HepG2 (cell line): Measurements from ENCODE around the gene RANBP3. TPM values are rescaled to one million over a fixed set of nuclear protein-coding genes. Genes with fewer than 3 reads are reported as not detected.

Experiments
- ADNP ChIP-seq: sonication (generic); formaldehyde crosslinking; IDR thresholded peaks from 2 replicates; pipeline ENCODE4 v1.4.0; 2020; ENCODE audit warnings: missing genetic modification reagents
- NFE2L1 ChIP-seq: sonication (generic); formaldehyde crosslinking; IDR thresholded peaks from 2 replicates; pipeline ENCODE4 v1.4.0; 2020; ENCODE audit warnings: missing genetic modification reagents, mild to moderate bottlenecking, borderline replicate concordance
- NFE2L2 ChIP-seq: fragments of 150-350 bp; IDR thresholded peaks from 2 replicates; pipeline ENCODE4 v1.6.1; 2014; ENCODE audit warnings: low read length
- RFX1 ChIP-seq: fragments of 450-650 bp; IDR thresholded peaks from 2 replicates; pipeline ENCODE4 v1.6.1; 2017
- SKI ChIP-seq: fragments of 450-650 bp; IDR thresholded peaks from one replicate; pipeline ENCODE4 v1.6.1; 2018; ENCODE audit warnings: mild to moderate bottlenecking; ENCODE audit not compliant: partially characterized antibody
- TAF15 ChIP-seq: fragments of 200-400 bp; formaldehyde crosslinking; IDR thresholded peaks from one replicate; pipeline ENCODE4 v1.6.1; 2018; ENCODE audit warnings: mild to moderate bottlenecking, low read depth, low read length; ENCODE audit not compliant: poor library complexity, severe bottlenecking
- TMF1 ChIP-seq: sonication (generic); formaldehyde crosslinking; IDR thresholded peaks from 2 replicates; pipeline ENCODE4 v1.8.1; 2022; ENCODE audit warnings: low read depth, missing genetic modification reagents
- ZFP36L1 ChIP-seq: sonication (generic); formaldehyde crosslinking; IDR thresholded peaks from 2 replicates; pipeline ENCODE4 v1.8.0; 2022; ENCODE audit warnings: mild to moderate bottlenecking, missing genetic modification reagents, moderate library complexity
- ZFP36L2 ChIP-seq: sonication (generic); formaldehyde crosslinking; IDR thresholded peaks from 2 replicates; pipeline ENCODE4 v1.4.0; 2020; ENCODE audit warnings: missing genetic modification reagents
- ZKSCAN1 ChIP-seq: fragments of 150-350 bp; IDR thresholded peaks from 2 replicates; pipeline ENCODE4 v1.6.1; 2014; ENCODE audit warnings: low read length
- ZNF12 ChIP-seq: sonication (generic); formaldehyde crosslinking; IDR thresholded peaks from 2 replicates; pipeline ENCODE4 v1.5.0; 2020; ENCODE audit warnings: missing genetic modification reagents
- ZNF235 ChIP-seq: sonication (generic); formaldehyde crosslinking; IDR thresholded peaks from 2 replicates; pipeline ENCODE4 v1.8.1; 2023; ENCODE audit warnings: mild to moderate bottlenecking, missing genetic modification reagents, borderline replicate concordance
- ZNF256 ChIP-seq: sonication (generic); formaldehyde crosslinking; conservative IDR thresholded peaks from 2 replicates; pipeline ENCODE4 v1.4.0; 2020; ENCODE audit warnings: missing genetic modification reagents
- ZNF343 ChIP-seq: sonication (generic); formaldehyde crosslinking; IDR thresholded peaks from 2 replicates; pipeline ENCODE4 v1.4.0; 2020; ENCODE audit warnings: mild to moderate bottlenecking, missing genetic modification reagents
- ZNF660 ChIP-seq: sonication (generic); formaldehyde crosslinking; IDR thresholded peaks from 2 replicates; pipeline ENCODE4 v1.5.1; 2020; ENCODE audit warnings: mild to moderate bottlenecking, low read depth, missing genetic modification reagents, borderline replicate concordance
- ZNF766 ChIP-seq: sonication (generic); formaldehyde crosslinking; IDR thresholded peaks from 2 replicates; pipeline ENCODE4 v1.5.0; 2020; ENCODE audit warnings: missing genetic modification reagents, borderline replicate concordance
- polyA plus RNA-seq, 8 experiments: library from polyadenylated mRNA; depleted of rRNA in 3 of 8; stranded (reverse) in 7 of 8; unstranded in 1 of 8; fragments of >200 nt; fragmentation: Illumina TruSeq in 4 of 8; extraction: Trizol in 4 of 8; gene quantifications; 2 replicates each; pipeline versions ENCODE4 v1.2.1 to v1.2.3, GENCODE V29; 2011 to 2016; ENCODE audit warnings: low read depth in 4 of 8, missing spikeins in 1 of 8, mixed read lengths in 1 of 8; ENCODE audit not compliant: insufficient read depth in 1 of 8
- total RNA-seq, 5 experiments: library from RNA; depleted of rRNA; stranded (reverse); fragments of >200 nt; fragmentation: Illumina TruSeq; extraction: Trizol; gene quantifications; 2 replicates each; pipeline ENCODE4 v1.2.3, GENCODE V29; 2016; ENCODE audit warnings: low read depth in 1 of 5
- TF ChIP-seq, protein P1 (sequence below): sonication (generic); IDR thresholded peaks from 2 replicates; pipeline ENCODE4 v1.6.1; 2016; ENCODE audit warnings: low read depth, borderline replicate concordance
- TF ChIP-seq, protein P2 (sequence below): sonication (generic); formaldehyde crosslinking; conservative IDR thresholded peaks from 2 replicates; pipeline ENCODE4 v1.4.0; 2020; ENCODE audit warnings: mild to moderate bottlenecking, missing genetic modification reagents, moderate library complexity
- TF ChIP-seq, protein P3 (sequence below), 2 experiments: fragments of 450-650 bp in 1 of 2; sonication (generic) in 1 of 2; formaldehyde crosslinking; IDR thresholded peaks; 2 replicates each; pipeline versions ENCODE4 v1.5.0 to v1.8.0; 2020 to 2022; ENCODE audit warnings: mild to moderate bottlenecking in 1 of 2, missing genetic modification reagents in 1 of 2
- TF ChIP-seq, protein P4 (sequence below): fragments of 450-650 bp; IDR thresholded peaks from 2 replicates; pipeline ENCODE4 v1.6.1; 2017; ENCODE audit warnings: mild to moderate bottlenecking
- TF ChIP-seq, protein P5 (sequence below): sonication (generic); formaldehyde crosslinking; IDR thresholded peaks from 2 replicates; pipeline ENCODE4 v1.5.0; 2020; ENCODE audit warnings: missing genetic modification reagents

Gene RANBP3
- total and polyA plus RNA-seq, 2 of the 13 experiments (the other 11 are each of a cell fraction or from before 2014, with no cell fraction given), result 39.5 to 149 TPM

GRCh38 chr19:5903624-5904351 lies 74.2 kb downstream of the RANBP3 start, which contains the start of gene NDUFA11 (continued):
- TF ChIP-seq TAF15, result no peak
- TF ChIP-seq, protein P1, sequence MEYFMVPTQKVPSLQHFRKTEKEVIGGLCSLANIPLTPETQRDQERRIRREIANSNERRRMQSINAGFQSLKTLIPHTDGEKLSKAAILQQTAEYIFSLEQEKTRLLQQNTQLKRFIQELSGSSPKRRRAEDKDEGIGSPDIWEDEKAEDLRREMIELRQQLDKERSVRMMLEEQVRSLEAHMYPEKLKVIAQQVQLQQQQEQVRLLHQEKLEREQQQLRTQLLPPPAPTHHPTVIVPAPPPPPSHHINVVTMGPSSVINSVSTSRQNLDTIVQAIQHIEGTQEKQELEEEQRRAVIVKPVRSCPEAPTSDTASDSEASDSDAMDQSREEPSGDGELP, result peak; percentile 71; the same call in 1 of the 2 replicates
- peak; percentile 90 for TF ChIP-seq ZKSCAN1
- no peak for TF ChIP-seq NFE2L2
- TF ChIP-seq, protein P2, sequence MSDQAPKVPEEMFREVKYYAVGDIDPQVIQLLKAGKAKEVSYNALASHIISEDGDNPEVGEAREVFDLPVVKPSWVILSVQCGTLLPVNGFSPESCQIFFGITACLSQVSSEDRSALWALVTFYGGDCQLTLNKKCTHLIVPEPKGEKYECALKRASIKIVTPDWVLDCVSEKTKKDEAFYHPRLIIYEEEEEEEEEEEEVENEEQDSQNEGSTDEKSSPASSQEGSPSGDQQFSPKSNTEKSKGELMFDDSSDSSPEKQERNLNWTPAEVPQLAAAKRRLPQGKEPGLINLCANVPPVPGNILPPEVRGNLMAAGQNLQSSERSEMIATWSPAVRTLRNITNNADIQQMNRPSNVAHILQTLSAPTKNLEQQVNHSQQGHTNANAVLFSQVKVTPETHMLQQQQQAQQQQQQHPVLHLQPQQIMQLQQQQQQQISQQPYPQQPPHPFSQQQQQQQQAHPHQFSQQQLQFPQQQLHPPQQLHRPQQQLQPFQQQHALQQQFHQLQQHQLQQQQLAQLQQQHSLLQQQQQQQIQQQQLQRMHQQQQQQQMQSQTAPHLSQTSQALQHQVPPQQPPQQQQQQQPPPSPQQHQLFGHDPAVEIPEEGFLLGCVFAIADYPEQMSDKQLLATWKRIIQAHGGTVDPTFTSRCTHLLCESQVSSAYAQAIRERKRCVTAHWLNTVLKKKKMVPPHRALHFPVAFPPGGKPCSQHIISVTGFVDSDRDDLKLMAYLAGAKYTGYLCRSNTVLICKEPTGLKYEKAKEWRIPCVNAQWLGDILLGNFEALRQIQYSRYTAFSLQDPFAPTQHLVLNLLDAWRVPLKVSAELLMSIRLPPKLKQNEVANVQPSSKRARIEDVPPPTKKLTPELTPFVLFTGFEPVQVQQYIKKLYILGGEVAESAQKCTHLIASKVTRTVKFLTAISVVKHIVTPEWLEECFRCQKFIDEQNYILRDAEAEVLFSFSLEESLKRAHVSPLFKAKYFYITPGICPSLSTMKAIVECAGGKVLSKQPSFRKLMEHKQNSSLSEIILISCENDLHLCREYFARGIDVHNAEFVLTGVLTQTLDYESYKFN (CRISPR knock-in tag), result peak; percentile 67
- peak; percentile 43 for TF ChIP-seq SKI
- no peak for TF ChIP-seq ZFP36L2 (CRISPR knock-in tag)
- TF ChIP-seq, protein P3, sequence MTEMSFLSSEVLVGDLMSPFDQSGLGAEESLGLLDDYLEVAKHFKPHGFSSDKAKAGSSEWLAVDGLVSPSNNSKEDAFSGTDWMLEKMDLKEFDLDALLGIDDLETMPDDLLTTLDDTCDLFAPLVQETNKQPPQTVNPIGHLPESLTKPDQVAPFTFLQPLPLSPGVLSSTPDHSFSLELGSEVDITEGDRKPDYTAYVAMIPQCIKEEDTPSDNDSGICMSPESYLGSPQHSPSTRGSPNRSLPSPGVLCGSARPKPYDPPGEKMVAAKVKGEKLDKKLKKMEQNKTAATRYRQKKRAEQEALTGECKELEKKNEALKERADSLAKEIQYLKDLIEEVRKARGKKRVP (CRISPR knock-in tag; IDR thresholded peaks at IDR 0.05), result peak in 1 of 2 experiments; percentile 91; a peak in 2 of 4 replicates
- TF ChIP-seq, protein P4, sequence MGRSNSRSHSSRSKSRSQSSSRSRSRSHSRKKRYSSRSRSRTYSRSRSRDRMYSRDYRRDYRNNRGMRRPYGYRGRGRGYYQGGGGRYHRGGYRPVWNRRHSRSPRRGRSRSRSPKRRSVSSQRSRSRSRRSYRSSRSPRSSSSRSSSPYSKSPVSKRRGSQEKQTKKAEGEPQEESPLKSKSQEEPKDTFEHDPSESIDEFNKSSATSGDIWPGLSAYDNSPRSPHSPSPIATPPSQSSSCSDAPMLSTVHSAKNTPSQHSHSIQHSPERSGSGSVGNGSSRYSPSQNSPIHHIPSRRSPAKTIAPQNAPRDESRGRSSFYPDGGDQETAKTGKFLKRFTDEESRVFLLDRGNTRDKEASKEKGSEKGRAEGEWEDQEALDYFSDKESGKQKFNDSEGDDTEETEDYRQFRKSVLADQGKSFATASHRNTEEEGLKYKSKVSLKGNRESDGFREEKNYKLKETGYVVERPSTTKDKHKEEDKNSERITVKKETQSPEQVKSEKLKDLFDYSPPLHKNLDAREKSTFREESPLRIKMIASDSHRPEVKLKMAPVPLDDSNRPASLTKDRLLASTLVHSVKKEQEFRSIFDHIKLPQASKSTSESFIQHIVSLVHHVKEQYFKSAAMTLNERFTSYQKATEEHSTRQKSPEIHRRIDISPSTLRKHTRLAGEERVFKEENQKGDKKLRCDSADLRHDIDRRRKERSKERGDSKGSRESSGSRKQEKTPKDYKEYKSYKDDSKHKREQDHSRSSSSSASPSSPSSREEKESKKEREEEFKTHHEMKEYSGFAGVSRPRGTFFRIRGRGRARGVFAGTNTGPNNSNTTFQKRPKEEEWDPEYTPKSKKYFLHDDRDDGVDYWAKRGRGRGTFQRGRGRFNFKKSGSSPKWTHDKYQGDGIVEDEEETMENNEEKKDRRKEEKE, result no peak
- no peak; the same call in 1 of the 2 replicates for TF ChIP-seq ZFP36L1 (CRISPR knock-in tag)
- no peak for TF ChIP-seq RFX1
- TF ChIP-seq, protein P5, sequence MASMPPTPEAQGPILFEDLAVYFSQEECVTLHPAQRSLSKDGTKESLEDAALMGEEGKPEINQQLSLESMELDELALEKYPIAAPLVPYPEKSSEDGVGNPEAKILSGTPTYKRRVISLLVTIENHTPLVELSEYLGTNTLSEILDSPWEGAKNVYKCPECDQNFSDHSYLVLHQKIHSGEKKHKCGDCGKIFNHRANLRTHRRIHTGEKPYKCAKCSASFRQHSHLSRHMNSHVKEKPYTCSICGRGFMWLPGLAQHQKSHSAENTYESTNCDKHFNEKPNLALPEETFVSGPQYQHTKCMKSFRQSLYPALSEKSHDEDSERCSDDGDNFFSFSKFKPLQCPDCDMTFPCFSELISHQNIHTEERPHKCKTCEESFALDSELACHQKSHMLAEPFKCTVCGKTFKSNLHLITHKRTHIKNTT (CRISPR knock-in tag), result no peak
- 0 out of 2 replicates have a peak, but pooled peaks have one; percentile 57 for TF ChIP-seq ZNF256 (CRISPR knock-in tag)
- 0 out of 2 replicates have a peak, but pooled peaks have one; percentile 24 for TF ChIP-seq ZNF343 (CRISPR knock-in tag)
- TF ChIP-seq ZNF766 (CRISPR knock-in tag), result no peak
- 0 out of 2 replicates have a peak, but pooled peaks have one; percentile 50 for TF ChIP-seq ZNF235
- TF ChIP-seq ZNF660, result no peak
- TF ChIP-seq ADNP, result no peak
- TF ChIP-seq TMF1 (CRISPR knock-in tag), result no peak
- TF ChIP-seq ZNF12 (CRISPR knock-in tag), result no peak; the same call in none of the 2 replicates
- no peak for TF ChIP-seq NFE2L1 (CRISPR knock-in tag)
